BLaER1 treated with 17β-estradiol and CSF1 and Interleukin-3, amounts not matched to agents 10 nM and 100 nM (cell line): ENCODE data around the gene LRP6.

Experiments used
- H3K27ac ChIP-seq, 11 experiments: shearing (Covaris generic); formaldehyde crosslinking; 2 replicates each; pipeline ENCODE4 v1.8.1; 2022
- H3K27me3 ChIP-seq, 11 experiments: shearing (Covaris generic); formaldehyde crosslinking; 2 replicates each; pipeline ENCODE4 v1.8.1; 2022
- H3K36me3 ChIP-seq, 11 experiments: shearing (Covaris generic); formaldehyde crosslinking; 2 replicates each; pipeline ENCODE4 v1.8.1; 2022
- H3K4me1 ChIP-seq, 10 experiments: shearing (Covaris generic); formaldehyde crosslinking; 2 replicates each; pipeline ENCODE4 v1.8.1; 2022
- H3K4me2 ChIP-seq, 11 experiments: shearing (Covaris generic); formaldehyde crosslinking; 2 replicates each; pipeline ENCODE4 v1.8.1; 2022
- H3K4me3 ChIP-seq, 10 experiments: shearing (Covaris generic); formaldehyde crosslinking; 2 replicates each; pipeline ENCODE4 v1.8.1; 2022
- H3K9ac ChIP-seq, 11 experiments: shearing (Covaris generic); formaldehyde crosslinking; 2 replicates each; pipeline ENCODE4 v1.8.1; 2022
- H3K9me3 ChIP-seq, 11 experiments: shearing (Covaris generic); formaldehyde crosslinking; replicated peaks in 1 of 11; 2 replicates each; pipeline ENCODE4 v1.8.1; 2022
- H4K20me1 ChIP-seq, 11 experiments: shearing (Covaris generic); formaldehyde crosslinking; 2 replicates each; pipeline ENCODE4 v1.8.1; 2022
- Cebpa-rat ChIP-seq, 11 experiments: shearing (Covaris generic); IDR thresholded peaks; 2 replicates each; pipeline ENCODE4 v1.8.1; 2022

The LRP6 gene

DNA sequence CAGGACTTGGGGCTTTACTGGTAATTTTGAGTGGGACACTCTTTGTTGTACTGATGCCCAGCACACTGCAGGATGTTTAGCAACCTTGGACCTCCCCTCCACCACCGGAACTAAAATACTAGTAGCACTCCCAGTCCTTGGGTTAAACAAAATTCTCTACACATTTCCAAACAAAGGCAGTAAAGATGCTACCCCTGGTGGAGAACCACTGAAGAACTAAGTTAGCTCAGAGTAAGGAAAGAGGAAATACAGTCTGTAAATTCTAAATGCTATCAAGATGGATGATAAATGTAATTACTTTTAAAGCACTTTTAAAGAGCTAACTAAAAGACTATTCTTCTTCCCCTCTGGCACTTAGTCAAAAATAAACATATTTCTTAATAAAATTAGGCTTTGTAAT is 64.1 kb downstream of the LRP6 start:
- Histone ChIP-seq H3K27me3 (no peaks in the 10 kb centered on the region), H4K20me1 (peaks cover 0 to 10% (median 0%) of the 10 kb centered on the region in 11 experiments; a peak in 3 of 22 replicates), H3K4me2 (no peak overlapping the region), H3K9me3 (peaks cover 22 to 36% (median 30%) of the 10 kb centered on the region in 11 experiments), H3K4me3 (no peak overlapping the region), H3K27ac (no peak overlapping the region), H3K9ac (no peak overlapping the region), H3K36me3 (peaks cover 45 to 61% (median 55%) of the 10 kb centered on the region in 11 experiments), H3K4me1 (no peaks in the 10 kb centered on the region)
- no peak for TF ChIP-seq Cebpa-rat (IDR thresholded peaks at IDR 0.05)

DNA sequence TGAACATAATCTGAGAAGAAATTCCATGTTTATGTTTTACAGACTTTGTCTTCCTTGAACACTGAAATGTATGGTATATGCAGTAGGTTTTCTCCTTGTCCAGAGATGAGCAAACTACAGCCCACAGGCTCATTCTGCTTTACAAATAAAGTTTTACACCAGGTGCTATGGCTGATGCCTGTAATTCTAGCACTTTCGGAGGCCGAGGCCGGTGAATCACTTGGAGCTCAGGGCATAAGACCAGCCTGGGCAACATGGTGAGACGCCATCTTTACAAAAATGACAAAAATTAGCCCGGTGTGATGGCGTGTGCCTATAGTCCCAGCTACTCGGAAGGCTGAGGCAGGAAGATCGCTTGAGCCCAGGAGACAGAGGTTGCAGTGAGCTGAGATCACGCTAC is 64.7 kb downstream of the LRP6 start:
- no peak overlapping the region for H3K27ac ChIP-seq
- H3K4me3 ChIP-seq = no peak overlapping the region
- H3K9me3 ChIP-seq = peaks cover 28 to 43% (median 36%) of the 10 kb centered on the region in 11 experiments
- no peaks in the 10 kb centered on the region for H3K27me3 ChIP-seq
- peaks cover 0 to 4% (median 0%) of the 10 kb centered on the region in 11 experiments; a peak in 3 of 22 replicates for H4K20me1 ChIP-seq
- H3K9ac ChIP-seq = no peak overlapping the region
- TF ChIP-seq Cebpa-rat (IDR thresholded peaks at IDR 0.05) = no peak
- H3K4me1 ChIP-seq = no peaks in the 10 kb centered on the region
- H3K4me2 ChIP-seq = no peak overlapping the region
- H3K36me3 ChIP-seq = peaks cover 52 to 68% (median 61%) of the 10 kb centered on the region in 11 experiments

DNA sequence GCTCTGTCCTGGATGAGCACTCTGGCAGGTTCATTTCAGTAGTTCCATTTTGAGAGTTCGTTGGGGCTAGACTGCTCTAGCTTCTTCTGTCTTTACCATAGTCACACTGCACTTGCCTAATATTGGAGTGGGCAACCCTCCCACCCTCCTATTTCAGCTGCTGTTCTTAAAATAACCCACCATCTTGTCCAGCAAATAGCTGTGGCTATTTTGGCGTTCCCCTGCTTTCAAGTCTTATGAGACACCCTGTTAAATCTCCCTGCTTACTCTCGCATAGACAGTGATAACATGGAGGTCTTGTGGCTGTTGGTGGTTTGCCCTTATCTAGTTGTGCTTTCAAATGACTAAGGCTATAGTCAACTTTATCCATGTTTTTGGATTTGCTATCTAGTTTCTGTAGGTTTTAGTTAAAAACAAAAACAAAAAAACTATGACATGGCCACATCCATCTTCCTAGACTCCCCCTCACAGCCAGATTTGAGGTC is 65.5 kb downstream of the LRP6 start:
- TF ChIP-seq Cebpa-rat (IDR thresholded peaks at IDR 0.05) = no peak
- H3K4me1 ChIP-seq = no peaks in the 10 kb centered on the region
- H3K36me3 ChIP-seq = peaks cover 60 to 75% (median 69%) of the 10 kb centered on the region in 11 experiments
- no peak overlapping the region for H3K4me3 ChIP-seq
- H3K4me2 ChIP-seq = no peak overlapping the region
- H3K27ac ChIP-seq = no peak overlapping the region
- no peaks in the 10 kb centered on the region for H4K20me1 ChIP-seq
- no peak overlapping the region for H3K9ac ChIP-seq
- H3K9me3 ChIP-seq = peaks cover 36 to 51% (median 44%) of the 10 kb centered on the region in 11 experiments
- H3K27me3 ChIP-seq = no peaks in the 10 kb centered on the region

DNA sequence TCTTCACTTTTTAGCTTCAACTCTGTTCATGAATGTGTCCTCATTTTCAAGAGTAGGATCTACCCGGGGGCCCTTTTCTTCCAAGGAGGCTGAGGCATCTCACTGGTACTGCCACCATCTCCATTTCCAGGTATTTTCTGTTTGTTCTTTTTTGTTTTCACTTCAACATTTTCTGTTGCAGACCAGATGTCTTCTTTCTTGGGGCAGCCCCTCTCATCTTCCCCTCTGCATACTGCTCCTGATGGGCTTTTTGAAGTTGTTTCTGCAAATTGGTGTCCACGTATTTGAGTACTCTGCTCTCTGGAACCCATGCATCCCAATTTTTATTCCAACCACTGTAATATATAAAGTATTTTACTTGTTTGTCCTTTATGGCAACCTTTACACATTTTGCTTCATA is 66.5 kb downstream of the LRP6 start:
- H3K4me1 ChIP-seq = peaks cover 0 to 4% (median 0%) of the 10 kb centered on the region in 10 experiments; a peak in 2 of 20 replicates
- no peak overlapping the region for H3K4me2 ChIP-seq
- peaks cover 64 to 84% (median 78%) of the 10 kb centered on the region in 11 experiments for H3K36me3 ChIP-seq
- no peaks in the 10 kb centered on the region for H4K20me1 ChIP-seq
- H3K4me3 ChIP-seq = no peak overlapping the region
- no peak overlapping the region for H3K27ac ChIP-seq
- no peak for TF ChIP-seq Cebpa-rat (IDR thresholded peaks at IDR 0.05)
- H3K9ac ChIP-seq = no peak overlapping the region
- no peaks in the 10 kb centered on the region for H3K27me3 ChIP-seq
- peaks cover 43 to 60% (median 51%) of the 10 kb centered on the region in 11 experiments for H3K9me3 ChIP-seq

DNA sequence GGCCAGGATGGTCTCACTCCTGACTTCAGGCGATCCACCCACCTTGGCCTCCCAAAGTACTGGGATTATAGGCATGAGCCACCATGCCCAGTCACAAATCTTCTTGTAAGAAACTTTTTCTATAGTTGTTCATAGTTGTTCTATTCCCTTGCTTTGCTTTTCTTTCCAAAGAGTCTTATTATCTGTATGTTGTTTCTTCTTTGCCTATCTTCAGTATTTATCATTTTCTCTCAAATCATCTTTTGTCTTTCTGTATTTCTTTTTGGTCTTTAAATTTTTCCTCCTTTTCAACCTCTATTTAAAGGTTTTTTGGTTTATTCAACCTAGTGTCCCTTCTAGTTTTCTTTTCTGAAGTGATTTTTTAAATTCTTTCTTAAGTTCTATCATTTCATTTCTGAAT is 68.7 kb downstream of the LRP6 start:
- Histone ChIP-seq H3K27me3 (no peaks in the 10 kb centered on the region), H3K4me2 (no peak overlapping the region), H3K9ac (no peak overlapping the region), H4K20me1 (no peaks in the 10 kb centered on the region), H3K9me3 (peaks cover 43 to 60% (median 52%) of the 10 kb centered on the region in 11 experiments), H3K36me3 (peaks cover 59 to 82% (median 74%) of the 10 kb centered on the region in 11 experiments), H3K4me1 (peaks cover 0 to 9% (median 0%) of the 10 kb centered on the region in 10 experiments; a peak in 2 of 20 replicates), H3K27ac (no peak overlapping the region), H3K4me3 (no peak overlapping the region)
- no peak for TF ChIP-seq Cebpa-rat (IDR thresholded peaks at IDR 0.05)

DNA sequence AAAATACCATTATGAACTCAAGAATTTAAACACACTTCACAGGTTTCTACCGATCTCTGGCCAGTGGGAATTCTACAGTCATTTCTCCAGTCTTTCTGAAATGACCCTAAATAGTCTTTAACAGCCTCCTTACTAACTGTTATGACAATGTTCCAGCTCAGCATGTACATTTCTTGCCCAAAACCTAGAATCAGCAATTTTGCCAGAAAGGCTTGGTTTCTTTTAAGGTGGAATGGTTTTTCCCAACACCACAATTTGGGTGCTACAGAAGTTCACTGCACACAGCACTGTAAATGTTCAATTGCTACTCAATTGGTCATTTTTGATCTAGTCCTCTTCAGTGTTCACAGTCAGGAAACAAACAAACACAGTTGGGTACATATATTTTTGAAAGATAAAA is 69.7 kb downstream of the LRP6 start:
- TF ChIP-seq Cebpa-rat (IDR thresholded peaks at IDR 0.05) = no peak
- no peaks in the 10 kb centered on the region for H4K20me1 ChIP-seq
- peaks cover 0 to 9% (median 0%) of the 10 kb centered on the region in 10 experiments; a peak in 2 of 20 replicates for H3K4me1 ChIP-seq
- no peak overlapping the region for H3K9ac ChIP-seq
- H3K36me3 ChIP-seq = peaks cover 52 to 72% (median 65%) of the 10 kb centered on the region in 11 experiments
- no peaks in the 10 kb centered on the region for H3K27me3 ChIP-seq
- no peak overlapping the region for H3K4me2 ChIP-seq
- no peak overlapping the region for H3K27ac ChIP-seq
- peaks cover 43 to 55% (median 52%) of the 10 kb centered on the region in 11 experiments for H3K9me3 ChIP-seq
- H3K4me3 ChIP-seq = no peak overlapping the region

DNA sequence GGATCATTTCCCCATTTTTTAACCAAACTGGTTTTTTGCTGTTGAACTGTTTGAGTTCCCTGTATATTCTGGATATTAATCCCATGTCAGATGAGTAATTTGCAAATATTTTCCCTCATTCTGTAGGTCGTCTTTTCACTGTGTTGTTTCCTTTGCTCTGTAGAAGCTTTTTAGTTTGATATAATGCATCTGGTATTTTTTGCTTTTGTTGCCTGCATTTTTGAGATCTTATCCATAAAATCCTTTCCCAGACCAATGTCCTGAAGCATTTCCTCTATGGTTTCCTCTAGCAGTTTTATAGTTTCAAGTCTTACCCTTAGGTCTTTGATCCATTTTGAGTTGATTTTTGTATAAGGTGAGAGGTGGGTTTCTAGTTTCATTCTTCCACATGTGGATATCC is 71.3 kb downstream of the LRP6 start:
- no peak overlapping the region for H3K9ac ChIP-seq
- no peak overlapping the region for H3K4me2 ChIP-seq
- no peaks in the 10 kb centered on the region for H3K27me3 ChIP-seq
- no peaks in the 10 kb centered on the region for H4K20me1 ChIP-seq
- no peak overlapping the region for H3K27ac ChIP-seq
- H3K4me1 ChIP-seq = peaks cover 0 to 9% (median 0%) of the 10 kb centered on the region in 10 experiments; a peak in 2 of 20 replicates
- no peak overlapping the region for H3K4me3 ChIP-seq
- H3K9me3 ChIP-seq = peaks cover 43 to 54% (median 49%) of the 10 kb centered on the region in 11 experiments
- TF ChIP-seq Cebpa-rat (IDR thresholded peaks at IDR 0.05) = no peak
- H3K36me3 ChIP-seq = peaks cover 39 to 63% (median 55%) of the 10 kb centered on the region in 11 experiments

DNA sequence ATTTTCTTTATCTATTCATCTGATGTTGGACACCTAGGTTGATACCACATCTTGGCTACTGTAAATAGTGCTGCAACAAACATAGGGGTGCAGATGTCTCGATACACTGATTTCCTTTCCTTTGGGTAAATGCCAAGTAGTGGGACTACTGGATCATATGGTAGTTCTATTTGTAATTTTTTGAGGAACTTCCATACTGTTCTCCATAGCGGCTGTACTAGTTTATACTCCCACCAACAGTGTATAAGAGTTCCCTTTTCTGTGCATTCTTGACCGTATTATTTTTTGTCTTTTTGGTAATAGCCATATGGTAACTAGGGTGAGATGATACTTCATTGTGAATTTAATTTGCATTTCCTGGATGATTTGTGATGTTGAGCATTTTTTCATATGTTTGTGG is 71.8 kb downstream of the LRP6 start:
- H4K20me1 ChIP-seq = 0 out of 22 replicates have a peak, but pooled peaks cover 0 to 3% (median 0%) of the 10 kb centered on the region in 11 experiments
- H3K4me3 ChIP-seq = no peak overlapping the region
- no peaks in the 10 kb centered on the region for H3K27me3 ChIP-seq
- H3K4me2 ChIP-seq = no peak overlapping the region
- H3K9ac ChIP-seq = no peak overlapping the region
- peaks cover 43 to 50% (median 46%) of the 10 kb centered on the region in 11 experiments for H3K9me3 ChIP-seq
- no peak for TF ChIP-seq Cebpa-rat (IDR thresholded peaks at IDR 0.05)
- H3K4me1 ChIP-seq = peaks cover 0 to 9% (median 0%) of the 10 kb centered on the region in 10 experiments; a peak in 2 of 20 replicates
- H3K27ac ChIP-seq = no peak overlapping the region
- peaks cover 34 to 63% (median 52%) of the 10 kb centered on the region in 11 experiments for H3K36me3 ChIP-seq

DNA sequence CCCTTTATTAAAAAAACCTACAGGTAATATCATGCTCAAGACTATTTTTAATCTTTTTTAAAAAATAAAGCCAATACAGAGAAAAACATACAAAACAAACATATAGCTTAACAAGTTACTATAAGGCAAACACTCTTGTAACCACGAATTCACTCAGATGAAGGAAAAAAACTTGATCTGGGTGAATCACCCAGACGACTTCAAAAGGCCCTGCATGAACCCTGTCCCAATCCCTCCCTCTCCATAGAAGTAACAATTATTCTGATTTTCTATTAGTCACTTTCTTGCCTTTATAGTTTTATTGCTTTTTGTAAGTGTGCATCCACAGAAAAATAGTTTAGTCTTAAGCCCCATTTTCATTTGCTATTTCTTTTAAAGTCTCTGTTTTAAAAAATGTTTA is 72.6 kb downstream of the LRP6 start:
- no peak for TF ChIP-seq Cebpa-rat (IDR thresholded peaks at IDR 0.05)
- H3K4me1 ChIP-seq = peaks cover 0 to 9% (median 0%) of the 10 kb centered on the region in 10 experiments; a peak in 2 of 20 replicates
- H3K9me3 ChIP-seq = peaks cover 34 to 41% (median 37%) of the 10 kb centered on the region in 11 experiments
- no peaks in the 10 kb centered on the region for H3K27me3 ChIP-seq
- no peak overlapping the region for H3K4me2 ChIP-seq
- H3K36me3 ChIP-seq = peaks cover 26 to 61% (median 43%) of the 10 kb centered on the region in 11 experiments
- no peak overlapping the region for H3K9ac ChIP-seq
- no peak overlapping the region for H3K27ac ChIP-seq
- 0 out of 22 replicates have a peak, but pooled peaks cover 0 to 5% (median 0%) of the 10 kb centered on the region in 11 experiments for H4K20me1 ChIP-seq
- H3K4me3 ChIP-seq = no peak overlapping the region
